Subcutaneous adipose tissue (tissue), 4 donors: ENCODE data around the gene TNFSF13B. TPM values are rescaled to one million over a fixed set of nuclear protein-coding genes. Genes with fewer than 3 reads are reported as not detected.

Experiments used
- total RNA-seq, 4 donors: library from RNA; depleted of rRNA; stranded (reverse); fragments of >200 nt; gene quantifications; one replicate each; pipeline ENCODE4 v1.1.0, GENCODE V29; 2016
- TF ChIP-seq, protein P1 (sequence below): fragments of 450-650 bp; IDR thresholded peaks from one replicate; pipeline ENCODE4 v1.5.1; 2016; ENCODE audit warnings: low read depth, mild to moderate bottlenecking, control low read depth, antibody characterized with exemption, moderate library complexity

The TNFSF13B gene
- total RNA-seq, 4 donors from 2014 or later = 4.8 to 30.3 (median 9.4) TPM

DNA sequence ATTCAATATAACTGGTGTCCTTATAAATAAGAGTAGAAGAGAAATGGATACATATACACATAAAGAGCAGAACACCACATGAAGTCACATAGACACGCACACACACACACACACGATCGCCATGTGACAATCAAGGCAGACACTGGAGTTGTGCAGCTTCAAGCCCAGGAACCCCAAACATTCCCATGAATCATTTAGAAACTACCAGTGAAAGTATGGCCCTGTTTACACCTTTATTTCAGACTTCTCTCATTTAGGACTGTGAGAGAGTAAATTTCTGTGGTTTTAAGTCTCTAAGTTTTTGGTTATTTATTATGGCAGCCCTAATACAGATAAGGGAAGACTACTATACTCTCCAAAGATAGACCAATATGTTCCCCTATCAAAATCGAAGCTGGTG, 20.4 kb upstream of the TNFSF13B start:
- TF ChIP-seq, protein P1, sequence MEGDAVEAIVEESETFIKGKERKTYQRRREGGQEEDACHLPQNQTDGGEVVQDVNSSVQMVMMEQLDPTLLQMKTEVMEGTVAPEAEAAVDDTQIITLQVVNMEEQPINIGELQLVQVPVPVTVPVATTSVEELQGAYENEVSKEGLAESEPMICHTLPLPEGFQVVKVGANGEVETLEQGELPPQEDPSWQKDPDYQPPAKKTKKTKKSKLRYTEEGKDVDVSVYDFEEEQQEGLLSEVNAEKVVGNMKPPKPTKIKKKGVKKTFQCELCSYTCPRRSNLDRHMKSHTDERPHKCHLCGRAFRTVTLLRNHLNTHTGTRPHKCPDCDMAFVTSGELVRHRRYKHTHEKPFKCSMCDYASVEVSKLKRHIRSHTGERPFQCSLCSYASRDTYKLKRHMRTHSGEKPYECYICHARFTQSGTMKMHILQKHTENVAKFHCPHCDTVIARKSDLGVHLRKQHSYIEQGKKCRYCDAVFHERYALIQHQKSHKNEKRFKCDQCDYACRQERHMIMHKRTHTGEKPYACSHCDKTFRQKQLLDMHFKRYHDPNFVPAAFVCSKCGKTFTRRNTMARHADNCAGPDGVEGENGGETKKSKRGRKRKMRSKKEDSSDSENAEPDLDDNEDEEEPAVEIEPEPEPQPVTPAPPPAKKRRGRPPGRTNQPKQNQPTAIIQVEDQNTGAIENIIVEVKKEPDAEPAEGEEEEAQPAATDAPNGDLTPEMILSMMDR = no peak

DNA sequence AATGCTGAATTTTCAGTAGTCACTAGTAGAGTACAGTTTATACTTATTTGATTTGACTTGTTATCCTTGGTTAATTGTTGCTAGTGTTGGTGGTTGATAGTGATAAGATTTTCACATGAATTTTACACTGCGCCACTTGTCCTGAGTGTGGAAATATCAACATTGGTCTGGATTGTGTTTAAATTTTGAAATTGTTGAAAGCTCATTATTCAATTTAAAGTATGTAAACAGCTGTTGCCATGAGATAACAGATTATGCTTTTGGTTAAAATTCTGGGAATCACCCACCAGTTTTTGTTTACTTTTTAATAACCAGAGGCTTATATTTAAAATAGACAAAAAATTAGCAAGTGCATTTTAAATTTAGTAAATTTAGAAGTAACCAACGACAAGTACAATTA, 12.3 kb upstream of the TNFSF13B start:
- TF ChIP-seq, protein P1 = no peak

DNA sequence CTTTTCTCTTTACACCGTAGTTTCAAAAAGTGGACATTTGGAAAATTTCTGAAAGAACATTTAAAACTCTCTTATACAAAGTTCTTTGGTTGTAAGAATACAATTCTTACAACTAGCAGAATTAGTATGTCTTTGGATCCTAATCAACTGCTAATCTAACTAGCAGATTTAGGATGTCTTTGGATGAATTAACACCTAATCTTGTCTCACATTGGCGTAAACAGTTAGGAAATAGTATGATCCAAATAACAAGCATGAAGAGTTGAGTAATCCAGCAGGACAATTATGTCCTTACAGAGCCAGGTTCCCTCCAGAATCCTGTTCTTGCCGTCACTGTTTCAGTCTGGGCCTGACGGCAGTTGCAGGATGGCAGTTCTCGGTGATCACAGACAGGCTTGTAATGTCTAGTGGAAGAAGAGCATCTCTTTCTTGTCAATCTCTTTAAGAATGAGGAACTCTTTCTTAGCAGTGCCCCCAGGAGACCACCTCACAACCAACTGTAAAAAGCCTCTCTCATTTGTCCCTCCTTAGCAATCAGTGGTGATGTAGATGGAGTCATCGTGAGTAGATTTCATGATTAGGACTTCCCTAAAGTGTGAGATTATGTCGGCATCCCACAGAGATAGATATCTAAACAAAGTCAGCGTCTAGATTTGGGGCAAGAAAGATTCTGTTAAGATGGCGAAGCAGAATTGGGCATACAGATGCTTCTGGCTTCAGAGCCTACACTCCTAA, 5.7 kb upstream of the TNFSF13B start:
- TF ChIP-seq, protein P1 = no peak

DNA sequence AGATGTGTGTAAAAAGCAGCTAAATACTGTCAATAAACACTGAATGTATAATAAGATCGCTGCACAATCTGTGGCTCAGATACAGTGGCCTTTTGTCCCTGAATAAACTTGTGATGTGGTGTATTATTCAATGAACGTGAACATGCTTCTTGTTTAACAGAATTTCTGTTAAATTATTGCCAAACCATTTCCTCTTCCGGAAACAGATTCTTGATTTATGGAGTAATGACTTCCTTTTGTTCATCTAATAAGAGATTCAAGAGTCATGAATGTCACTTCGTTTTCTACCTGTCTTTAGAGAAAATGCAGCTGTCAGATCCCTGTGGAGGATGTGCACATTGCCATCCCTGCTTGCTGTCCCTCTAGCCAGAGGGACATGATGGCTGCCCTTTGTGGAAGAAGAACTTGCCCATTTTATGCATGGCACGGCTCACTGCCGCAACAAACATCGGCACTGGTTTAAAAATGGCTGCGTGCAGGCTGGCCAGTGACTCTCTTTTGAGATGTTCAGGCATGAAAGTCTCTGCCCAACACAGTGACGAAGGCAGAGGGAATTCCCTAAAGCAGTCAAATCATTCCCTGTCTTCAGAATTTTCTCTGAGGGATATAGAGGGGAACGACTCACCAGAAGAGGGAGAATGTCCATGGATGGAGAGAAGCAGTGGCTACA, 3.1 kb upstream of the TNFSF13B start:
- TF ChIP-seq, protein P1 = no peak

DNA sequence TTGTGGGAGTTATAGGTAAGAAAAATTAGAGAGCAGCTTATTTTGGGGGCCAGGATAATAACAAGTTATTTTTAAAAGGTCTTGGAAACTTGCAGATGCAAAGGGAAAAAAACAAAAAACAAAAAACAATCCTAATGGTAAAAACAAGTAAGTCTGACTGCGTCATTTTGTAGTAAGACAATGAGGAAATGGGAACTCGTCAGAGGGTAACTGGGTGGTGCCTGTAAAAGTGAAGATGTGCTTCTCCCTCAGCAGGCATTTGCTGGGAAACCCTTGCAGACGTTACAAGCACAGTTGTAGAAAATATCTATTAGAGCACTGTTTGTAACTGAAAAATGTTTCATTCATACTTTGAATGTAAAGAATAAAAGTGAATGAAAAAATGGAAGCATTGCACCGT, 2.2 kb upstream of the TNFSF13B start:
- TF ChIP-seq, protein P1 = no peak

DNA sequence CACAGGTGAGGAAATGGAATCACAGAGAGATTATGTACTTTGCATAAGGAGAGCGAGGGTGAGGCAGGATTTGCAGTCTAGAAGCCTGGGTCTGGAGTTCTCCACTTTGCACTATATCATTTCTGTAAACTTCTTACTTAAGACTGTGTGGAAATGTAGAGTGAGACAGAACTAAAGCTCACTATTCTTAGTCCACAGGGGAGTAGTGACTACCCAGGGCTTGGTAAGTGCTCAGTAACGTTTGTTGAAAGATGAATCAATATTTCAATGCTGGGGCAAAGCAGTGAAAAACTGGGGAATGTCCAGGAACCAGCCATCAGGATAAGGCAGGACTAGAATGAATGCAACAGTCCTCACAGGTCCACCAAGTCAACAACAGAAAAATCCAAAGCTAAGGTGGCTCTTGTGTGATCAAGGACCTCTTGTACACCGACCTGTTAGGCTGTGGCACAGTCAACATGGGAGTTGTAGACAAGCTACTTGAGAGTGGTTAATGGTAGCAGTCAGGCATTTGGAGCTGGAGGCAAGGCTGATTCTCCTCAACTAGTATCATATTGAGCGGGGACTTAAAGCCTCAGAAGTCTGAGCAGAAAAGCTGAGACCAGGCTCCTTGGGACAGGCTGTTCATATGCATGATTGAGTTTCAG, 929 bp upstream of the TNFSF13B start:
- TF ChIP-seq, protein P1 = no peak

DNA sequence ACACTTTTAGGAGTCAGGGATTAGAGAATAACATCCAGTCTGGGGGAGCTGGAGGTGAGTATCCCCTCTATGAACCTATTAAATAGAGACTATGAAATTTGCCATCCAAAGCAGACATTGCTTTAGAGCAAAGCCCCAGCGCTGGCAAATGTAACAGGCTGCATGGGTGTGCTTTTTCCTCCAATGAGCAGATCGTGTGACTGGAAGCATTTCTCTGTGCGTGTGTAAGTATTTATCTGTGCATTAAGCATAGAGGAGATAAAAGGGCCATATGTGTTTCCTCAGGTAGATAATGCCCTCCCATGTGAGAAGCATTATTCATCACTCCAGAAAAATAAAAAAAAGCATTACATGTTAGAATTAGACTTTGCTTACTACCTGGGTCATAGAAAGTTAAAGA, 924 bp downstream of the TNFSF13B start:
- TF ChIP-seq, protein P1 = no peak
